C4-2B (cell line): ENCODE data around the gene AFAP1L1.

Experiments
- H3K27ac ChIP-seq: fragments of 450-650 bp; 2 replicates; pipeline ENCODE4 v1.5.1; 2017
- CTCF ChIP-seq: fragments of 450-650 bp; conservative IDR thresholded peaks from 2 replicates; pipeline ENCODE4 v1.5.1; 2017; ENCODE audit warnings: mild to moderate bottlenecking
- ZFX ChIP-seq: fragments of 450-650 bp; IDR thresholded peaks from 2 replicates; pipeline ENCODE4 v1.6.1; 2017

Gene AFAP1L1

DNA sequence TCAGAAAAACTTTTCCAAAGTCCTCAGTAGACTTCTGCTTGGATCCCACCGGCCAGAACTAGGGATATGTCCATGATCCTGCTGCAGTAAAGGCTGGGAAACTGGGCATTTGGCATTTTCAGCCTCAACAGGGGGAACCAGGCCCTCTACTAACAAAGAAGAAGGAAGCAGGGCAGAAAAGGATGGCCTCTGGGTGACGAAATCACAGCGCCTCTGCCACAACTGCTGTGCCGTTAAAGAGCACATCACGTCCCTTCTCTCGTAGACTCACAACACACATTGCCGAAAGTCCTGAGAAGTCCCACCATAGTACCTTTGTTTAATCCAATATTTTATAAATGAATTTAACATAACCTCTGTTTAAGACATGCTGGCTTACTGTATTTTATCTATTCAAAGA is 10.4 kb upstream of the AFAP1L1 start:
- TF ChIP-seq ZFX (no peak), CTCF (no peak)
- no peak overlapping the region for H3K27ac ChIP-seq

- TF ChIP-seq ZFX = no peak
- no peak for TF ChIP-seq CTCF
- no peak overlapping the region for H3K27ac ChIP-seq
These were observed 9.3 kb upstream of the AFAP1L1 start for GRCh38 chr5:149262315-149262714.

DNA sequence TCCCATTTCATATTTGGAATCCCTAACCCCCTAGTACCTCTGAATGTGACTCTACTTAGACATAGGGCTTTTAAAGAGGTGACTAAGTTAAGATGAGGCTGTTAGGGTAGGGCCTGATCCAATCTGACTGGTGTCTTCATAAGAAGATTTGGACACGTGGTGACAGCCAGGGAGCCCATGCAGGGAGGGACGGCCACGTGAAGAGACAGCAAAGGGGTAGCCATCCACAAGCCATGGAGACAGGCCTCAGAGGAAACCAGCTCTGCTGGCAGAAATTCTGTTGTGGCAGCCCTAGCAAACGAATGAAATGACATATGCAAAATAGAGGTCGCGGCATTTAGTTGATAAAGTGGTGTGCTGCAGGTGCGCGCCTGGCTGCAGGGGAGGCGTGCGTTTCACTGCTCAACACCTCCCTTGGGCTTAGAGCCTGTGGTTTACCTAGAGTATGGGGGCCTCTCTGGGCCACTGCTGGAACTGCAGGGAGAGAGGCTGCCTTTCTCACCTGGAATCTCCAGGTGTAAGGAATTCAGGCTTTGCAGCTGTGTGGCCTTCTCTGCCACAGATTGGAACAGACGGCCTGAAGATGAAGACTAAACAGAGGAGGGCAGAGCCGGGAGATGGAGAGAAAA is 7.1 kb upstream of the AFAP1L1 start:
- no peak overlapping the region for H3K27ac ChIP-seq
- TF ChIP-seq ZFX (no peak), CTCF (peak; percentile 80)

DNA sequence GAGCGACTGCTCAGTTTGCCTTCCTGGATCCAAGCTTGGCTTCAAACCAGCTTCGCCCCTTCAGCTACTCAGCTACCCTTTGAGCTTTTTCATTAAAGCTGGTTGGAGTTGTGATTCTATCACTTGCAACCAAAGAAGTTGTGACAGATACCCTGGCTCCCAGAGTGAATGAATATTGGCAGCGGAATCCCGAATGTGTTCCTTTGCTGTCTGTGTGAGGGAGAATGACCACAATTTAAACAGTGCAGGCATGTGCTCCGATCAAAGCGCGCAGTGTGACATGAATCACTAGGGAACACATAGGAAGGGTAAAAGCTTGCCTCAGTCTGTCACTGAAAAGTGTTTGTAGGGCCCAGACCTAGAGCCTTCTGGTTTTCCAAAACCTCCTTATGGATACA is 6.6 kb upstream of the AFAP1L1 start:
- no peak for TF ChIP-seq ZFX
- TF ChIP-seq CTCF = peak; percentile 56

DNA sequence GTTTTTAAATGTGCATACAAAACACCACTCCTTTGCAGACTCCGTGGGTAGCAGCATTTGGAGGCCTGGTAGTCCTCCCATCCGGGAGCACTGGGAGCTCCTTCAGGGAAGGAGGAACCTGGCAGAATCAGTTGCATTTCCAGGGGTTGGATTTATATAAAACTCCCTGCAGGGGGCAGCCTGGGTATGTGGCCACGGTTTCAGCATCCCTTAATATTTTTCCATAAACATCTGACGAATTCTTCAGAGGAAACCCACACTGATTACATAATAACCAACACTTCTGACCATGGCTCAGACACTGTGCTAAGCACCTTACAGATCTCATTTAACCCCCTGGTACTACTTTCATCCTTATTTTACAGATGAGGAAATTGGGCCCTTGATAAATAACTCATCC is 6.1 kb upstream of the AFAP1L1 start:
- TF ChIP-seq ZFX (no peak), CTCF (peak; percentile 6)

More for the DNA sequence above, 6.6 kb upstream of the AFAP1L1 start:
- no peak overlapping the region for H3K27ac ChIP-seq

GRCh38 chr5:149267241-149267973 is 4.3 kb upstream of the AFAP1L1 start:
- TF ChIP-seq ZFX = no peak
- no peak for TF ChIP-seq CTCF
- no peak overlapping the region for H3K27ac ChIP-seq

More for the DNA sequence above, 6.1 kb upstream of the AFAP1L1 start:
- no peak overlapping the region for H3K27ac ChIP-seq

GRCh38 chr5:149268928-149269557 is 2.6 kb upstream of the AFAP1L1 start:
- no peak overlapping the region for H3K27ac ChIP-seq
- TF ChIP-seq CTCF (peak; percentile 88), ZFX (no peak)
